Neural cell (in vitro differentiated cells): ENCODE measurements around the gene APBA2. TPM values are rescaled to one million over a fixed set of nuclear protein-coding genes. Genes with fewer than 3 reads are reported as not detected.
"Not testable (repeated sequence)": the region's sequence is repeated elsewhere in the genome, so short reads cannot be mapped to it uniquely, and the experiment has no call there.

Source experiments
- H2AFZ ChIP-seq: fragments of 200-600, 300-800 bp; sonication (generic), shearing (Covaris generic); 2 replicates; pipeline ENCODE4 v1.6.0; 2014; ENCODE audit warnings: low read depth, mild to moderate bottlenecking, antibody characterized with exemption, low read length, moderate library complexity
- H3F3A ChIP-seq: fragments of 200-600 bp; shearing (Covaris generic); 2 replicates; pipeline ENCODE4 v1.6.1; 2016; ENCODE audit warnings: mild to moderate bottlenecking, moderate library complexity, mixed read lengths, antibody characterized with exemption, low read length; ENCODE audit not compliant: insufficient read depth, poor library complexity, severe bottlenecking
- H3K27ac ChIP-seq: fragments of 200-600, 300-800 bp; sonication (generic), shearing (Covaris generic); 2 replicates; pipeline ENCODE4 v1.5.1; 2014; ENCODE audit warnings: mild to moderate bottlenecking, low read length, moderate library complexity
- H3K27me3 ChIP-seq: fragments of 300-800, 200-600 bp; sonication (generic), shearing (Covaris generic); 2 replicates; pipeline ENCODE4 v1.6.0; 2014; ENCODE audit warnings: mild to moderate bottlenecking, low read depth, low read length, moderate library complexity; ENCODE audit not compliant: insufficient read depth
- H3K36me3 ChIP-seq: fragments of 300-800, 200-600 bp; sonication (generic), shearing (Covaris generic); 2 replicates; pipeline ENCODE4 v1.5.1; 2014; ENCODE audit warnings: mild to moderate bottlenecking, antibody characterized with exemption, low read length, moderate library complexity; ENCODE audit not compliant: insufficient read depth
- H3K4me2 ChIP-seq: fragments of 300-800, 200-600 bp; sonication (generic), shearing (Covaris generic); 2 replicates; pipeline ENCODE4 v1.6.0; 2014; ENCODE audit warnings: mild to moderate bottlenecking, low read length
- H3K4me3 ChIP-seq: fragments of 300-800, 200-600 bp; sonication (generic), shearing (Covaris generic); 2 replicates; pipeline ENCODE4 v1.5.1; 2014; ENCODE audit warnings: mild to moderate bottlenecking, low read length, moderate library complexity
- H3K79me2 ChIP-seq: fragments of 200-600 bp; shearing (Covaris generic); replicated peaks from 2 replicates; pipeline ENCODE4 v1.6.0; 2014; ENCODE audit warnings: mild to moderate bottlenecking, low read length, moderate library complexity; ENCODE audit not compliant: insufficient read depth
- H3K9ac ChIP-seq: fragments of 300-800, 200-600 bp; sonication (generic), shearing (Covaris generic); 2 replicates; pipeline ENCODE4 v1.6.1; 2016; ENCODE audit warnings: mild to moderate bottlenecking, low read length, mixed read lengths
- H3K9me2 ChIP-seq: fragments of 200-600 bp; shearing (Covaris generic); 2 replicates; pipeline ENCODE4 v1.6.1; 2016; ENCODE audit warnings: mild to moderate bottlenecking, low read length, mixed read lengths; ENCODE audit not compliant: insufficient read depth
- H3K9me3 ChIP-seq: fragments of 200-600, 300-800 bp; sonication (generic), shearing (Covaris generic); 2 replicates; pipeline ENCODE4 v1.6.1; 2016; ENCODE audit warnings: mild to moderate bottlenecking, mixed run types, low read length, moderate library complexity, mixed read lengths
- H4K20me1 ChIP-seq: fragments of 200-600 bp; shearing (Covaris generic); 2 replicates; pipeline ENCODE4 v1.6.1; 2016; ENCODE audit warnings: mild to moderate bottlenecking, mixed run types; ENCODE audit not compliant: insufficient read depth
- EP300 ChIP-seq: fragments of 450-650 bp; conservative IDR thresholded peaks from 2 replicates; pipeline ENCODE4 v1.6.1; 2014; ENCODE audit warnings: antibody characterized with exemption, mild to moderate bottlenecking, moderate library complexity; ENCODE audit not compliant: poor library complexity, severe bottlenecking
- EZH2 ChIP-seq: fragments of 200-600, 300-800 bp; shearing (Covaris generic), sonication (generic); IDR thresholded peaks from 2 replicates; pipeline ENCODE4 v1.6.1; 2014; ENCODE audit warnings: antibody characterized with exemption, low read length, borderline replicate concordance, mild to moderate bottlenecking; ENCODE audit not compliant: insufficient read depth, poor library complexity, severe bottlenecking
- MXI1 ChIP-seq: fragments of 450-650 bp; conservative IDR thresholded peaks from 2 replicates; pipeline ENCODE4 v1.6.1; 2014; ENCODE audit warnings: antibody characterized with exemption, mild to moderate bottlenecking; ENCODE audit not compliant: poor library complexity, severe bottlenecking
- POLR2AphosphoS5 ChIP-seq: IDR thresholded peaks from 2 replicates; pipeline ENCODE4 v1.6.1; 2012
- RAD21 ChIP-seq: fragments of 450-650 bp; conservative IDR thresholded peaks from 2 replicates; pipeline ENCODE4 v1.6.1; 2014; ENCODE audit warnings: antibody characterized with exemption, mild to moderate bottlenecking, moderate library complexity
- SMC3 ChIP-seq: fragments of 450-650 bp; conservative IDR thresholded peaks from 2 replicates; pipeline ENCODE4 v1.6.1; 2014; ENCODE audit warnings: antibody characterized with exemption, mild to moderate bottlenecking, moderate library complexity; ENCODE audit not compliant: poor library complexity
- TAF1 ChIP-seq: IDR thresholded peaks from 2 replicates; pipeline ENCODE4 v1.6.1; 2012; ENCODE audit warnings: low read depth
- polyA minus RNA-seq: library from RNA; depleted of rRNA, polyadenylated mRNA; stranded (reverse); fragments of >200 nt; gene quantifications from 2 replicates; pipeline ENCODE4 v1.2.3, GENCODE V29; 2014
- polyA plus RNA-seq: library from polyadenylated mRNA; depleted of rRNA; stranded (reverse); fragments of >200 nt; gene quantifications from 2 replicates; pipeline ENCODE4 v1.2.3, GENCODE V29; 2014
- TF ChIP-seq, protein P1 (sequence below): fragments of 450-650 bp; IDR thresholded peaks from 2 replicates; pipeline ENCODE4 v1.5.1; 2014; ENCODE audit warnings: antibody characterized with exemption, mild to moderate bottlenecking, moderate library complexity; ENCODE audit not compliant: poor library complexity, severe bottlenecking
- TF ChIP-seq, protein P2 (sequence below): IDR thresholded peaks from 2 replicates; pipeline ENCODE4 v1.6.1; 2012; ENCODE audit warnings: borderline replicate concordance

Gene APBA2
- polyA plus RNA-seq = 134 and 159 TPM in 2 replicates
- polyA minus RNA-seq = 202 and 213 TPM in 2 replicates

DNA sequence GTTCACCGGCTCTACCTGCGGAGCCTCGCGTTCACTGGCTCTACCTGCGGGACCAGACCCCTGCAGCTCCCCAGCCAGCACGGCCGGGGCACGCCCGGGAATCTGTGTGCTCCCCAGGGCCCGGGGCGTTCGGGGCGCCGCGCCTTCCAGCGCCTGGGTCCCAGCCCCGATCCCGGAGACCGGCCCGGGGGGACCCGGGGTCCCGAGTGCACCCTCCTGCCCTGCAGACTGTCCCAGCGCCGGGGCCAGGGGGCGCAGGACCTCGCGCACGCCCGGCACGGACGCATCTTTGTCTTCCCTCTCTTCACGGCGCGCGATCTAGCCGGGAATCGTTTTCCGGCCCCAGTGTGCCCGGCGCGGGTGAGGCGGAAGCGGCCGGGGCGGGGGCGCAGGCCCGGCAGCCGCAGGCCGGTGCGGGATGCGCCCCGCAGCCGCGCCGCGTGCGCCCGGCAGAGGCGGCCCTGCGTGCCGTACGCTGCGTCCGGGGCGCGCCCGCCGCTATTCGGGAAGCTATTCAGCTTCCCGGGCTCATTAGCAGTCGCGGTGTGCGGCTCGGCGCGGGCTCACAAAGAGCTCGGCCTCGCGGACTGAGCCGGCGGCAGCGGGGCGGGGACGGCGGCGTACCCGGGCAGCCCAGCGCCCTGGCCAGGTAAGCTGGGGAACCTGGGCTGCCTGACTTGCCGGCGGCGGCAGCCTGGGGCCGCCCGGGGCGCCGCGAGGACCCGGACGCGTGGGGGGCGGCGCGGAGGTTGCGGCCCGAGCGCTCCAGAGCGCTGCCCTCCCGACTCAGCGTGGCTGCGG lies at the start of gene APBA2:
APBA2 (plus strand) TSS at position 345 of the 801 bp plus-strand sequence. CDS start 167,911 bp downstream, outside the sequence.
- TF ChIP-seq EP300 (no peak), SMC3 (peak; percentile 41), POLR2AphosphoS5 (peak; percentile 61), MXI1 (peak; percentile 69), EZH2 (no peak), RAD21 (peak; percentile 33), TAF1 (no peak)
- TF ChIP-seq, protein P1, sequence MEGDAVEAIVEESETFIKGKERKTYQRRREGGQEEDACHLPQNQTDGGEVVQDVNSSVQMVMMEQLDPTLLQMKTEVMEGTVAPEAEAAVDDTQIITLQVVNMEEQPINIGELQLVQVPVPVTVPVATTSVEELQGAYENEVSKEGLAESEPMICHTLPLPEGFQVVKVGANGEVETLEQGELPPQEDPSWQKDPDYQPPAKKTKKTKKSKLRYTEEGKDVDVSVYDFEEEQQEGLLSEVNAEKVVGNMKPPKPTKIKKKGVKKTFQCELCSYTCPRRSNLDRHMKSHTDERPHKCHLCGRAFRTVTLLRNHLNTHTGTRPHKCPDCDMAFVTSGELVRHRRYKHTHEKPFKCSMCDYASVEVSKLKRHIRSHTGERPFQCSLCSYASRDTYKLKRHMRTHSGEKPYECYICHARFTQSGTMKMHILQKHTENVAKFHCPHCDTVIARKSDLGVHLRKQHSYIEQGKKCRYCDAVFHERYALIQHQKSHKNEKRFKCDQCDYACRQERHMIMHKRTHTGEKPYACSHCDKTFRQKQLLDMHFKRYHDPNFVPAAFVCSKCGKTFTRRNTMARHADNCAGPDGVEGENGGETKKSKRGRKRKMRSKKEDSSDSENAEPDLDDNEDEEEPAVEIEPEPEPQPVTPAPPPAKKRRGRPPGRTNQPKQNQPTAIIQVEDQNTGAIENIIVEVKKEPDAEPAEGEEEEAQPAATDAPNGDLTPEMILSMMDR = no peak
- TF ChIP-seq, protein P2, sequence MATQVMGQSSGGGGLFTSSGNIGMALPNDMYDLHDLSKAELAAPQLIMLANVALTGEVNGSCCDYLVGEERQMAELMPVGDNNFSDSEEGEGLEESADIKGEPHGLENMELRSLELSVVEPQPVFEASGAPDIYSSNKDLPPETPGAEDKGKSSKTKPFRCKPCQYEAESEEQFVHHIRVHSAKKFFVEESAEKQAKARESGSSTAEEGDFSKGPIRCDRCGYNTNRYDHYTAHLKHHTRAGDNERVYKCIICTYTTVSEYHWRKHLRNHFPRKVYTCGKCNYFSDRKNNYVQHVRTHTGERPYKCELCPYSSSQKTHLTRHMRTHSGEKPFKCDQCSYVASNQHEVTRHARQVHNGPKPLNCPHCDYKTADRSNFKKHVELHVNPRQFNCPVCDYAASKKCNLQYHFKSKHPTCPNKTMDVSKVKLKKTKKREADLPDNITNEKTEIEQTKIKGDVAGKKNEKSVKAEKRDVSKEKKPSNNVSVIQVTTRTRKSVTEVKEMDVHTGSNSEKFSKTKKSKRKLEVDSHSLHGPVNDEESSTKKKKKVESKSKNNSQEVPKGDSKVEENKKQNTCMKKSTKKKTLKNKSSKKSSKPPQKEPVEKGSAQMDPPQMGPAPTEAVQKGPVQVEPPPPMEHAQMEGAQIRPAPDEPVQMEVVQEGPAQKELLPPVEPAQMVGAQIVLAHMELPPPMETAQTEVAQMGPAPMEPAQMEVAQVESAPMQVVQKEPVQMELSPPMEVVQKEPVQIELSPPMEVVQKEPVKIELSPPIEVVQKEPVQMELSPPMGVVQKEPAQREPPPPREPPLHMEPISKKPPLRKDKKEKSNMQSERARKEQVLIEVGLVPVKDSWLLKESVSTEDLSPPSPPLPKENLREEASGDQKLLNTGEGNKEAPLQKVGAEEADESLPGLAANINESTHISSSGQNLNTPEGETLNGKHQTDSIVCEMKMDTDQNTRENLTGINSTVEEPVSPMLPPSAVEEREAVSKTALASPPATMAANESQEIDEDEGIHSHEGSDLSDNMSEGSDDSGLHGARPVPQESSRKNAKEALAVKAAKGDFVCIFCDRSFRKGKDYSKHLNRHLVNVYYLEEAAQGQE = no peak
- H3K9me2 ChIP-seq = no peaks in the 10 kb centered on the region
- no peaks in the 10 kb centered on the region for H3F3A ChIP-seq
- H3K4me3 ChIP-seq = peak within 1 kb of the TSS; percentile 86
- H3K9ac ChIP-seq = peak within 1 kb of the TSS; percentile 87
- no peaks in the 10 kb centered on the region for H3K9me3 ChIP-seq
- peak within 1 kb of the TSS; percentile 61 for H3K27ac ChIP-seq
- H4K20me1 ChIP-seq = no peaks in the 10 kb centered on the region
- H3K27me3 ChIP-seq = no peaks in the 10 kb centered on the region
- H3K79me2 ChIP-seq = peaks cover 29% of the 10 kb centered on the region
- peak within 1 kb of the TSS; percentile 79 for H2AFZ ChIP-seq
- no peaks in the 10 kb centered on the region for H3K36me3 ChIP-seq
- H3K4me2 ChIP-seq = peak within 1 kb of the TSS; percentile 68

DNA sequence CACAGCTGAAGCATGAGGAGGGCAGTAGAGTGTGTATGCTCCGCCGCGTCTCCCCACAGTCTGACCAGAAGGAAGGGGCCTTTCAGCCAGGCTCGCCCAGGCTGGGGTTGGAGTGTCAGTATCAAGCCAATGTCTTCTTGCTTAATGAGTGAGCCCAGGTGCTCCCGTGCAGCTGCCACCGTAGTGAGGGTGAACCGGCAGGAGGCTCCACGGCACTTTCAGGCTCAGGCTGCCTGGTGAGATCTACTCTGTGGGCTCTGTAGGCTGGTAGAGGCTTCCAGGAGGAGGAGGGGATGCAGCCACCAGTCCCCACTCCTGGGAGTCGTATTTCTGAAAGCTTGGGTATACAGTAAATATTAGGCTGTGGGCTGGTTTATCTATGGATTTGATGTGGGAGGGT lies 45.5 kb upstream of the APBA2 start:
- not testable (repeated sequence) for H3K36me3 ChIP-seq, H3K9me2 ChIP-seq, H3K27me3 ChIP-seq, H2AFZ ChIP-seq, H3K4me2 ChIP-seq, H3K4me3 ChIP-seq, H3K27ac ChIP-seq, H3K9me3 ChIP-seq, H4K20me1 ChIP-seq, H3F3A ChIP-seq, H3K9ac ChIP-seq, H3K79me2 ChIP-seq

DNA sequence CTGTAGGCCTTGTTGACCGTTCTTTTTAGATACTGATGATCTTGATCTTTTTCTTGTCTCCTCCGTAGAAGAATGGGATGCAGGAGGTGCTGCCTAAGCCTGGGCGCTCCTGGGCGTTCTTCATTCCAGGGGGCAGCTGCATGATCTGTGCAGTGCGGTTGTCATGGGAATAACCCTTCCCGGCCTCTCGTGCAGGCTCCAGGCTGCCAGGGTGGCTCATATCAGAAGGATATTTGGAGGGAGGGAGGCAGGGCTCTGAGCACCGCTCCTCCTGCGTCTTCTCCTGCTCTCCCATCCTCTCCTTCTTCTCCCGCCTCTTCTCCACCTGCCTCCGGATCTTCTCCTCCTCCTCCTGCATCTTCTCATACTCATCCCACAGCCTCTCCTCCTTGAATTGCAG lies 43.6 kb upstream of the APBA2 start:
- H4K20me1 ChIP-seq, H3K9me3 ChIP-seq, H3K9ac ChIP-seq, H3K79me2 ChIP-seq, H3K9me2 ChIP-seq, H3K4me3 ChIP-seq, H2AFZ ChIP-seq, H3F3A ChIP-seq, H3K4me2 ChIP-seq, H3K27ac ChIP-seq, H3K27me3 ChIP-seq, H3K36me3 ChIP-seq: not testable (repeated sequence)

DNA sequence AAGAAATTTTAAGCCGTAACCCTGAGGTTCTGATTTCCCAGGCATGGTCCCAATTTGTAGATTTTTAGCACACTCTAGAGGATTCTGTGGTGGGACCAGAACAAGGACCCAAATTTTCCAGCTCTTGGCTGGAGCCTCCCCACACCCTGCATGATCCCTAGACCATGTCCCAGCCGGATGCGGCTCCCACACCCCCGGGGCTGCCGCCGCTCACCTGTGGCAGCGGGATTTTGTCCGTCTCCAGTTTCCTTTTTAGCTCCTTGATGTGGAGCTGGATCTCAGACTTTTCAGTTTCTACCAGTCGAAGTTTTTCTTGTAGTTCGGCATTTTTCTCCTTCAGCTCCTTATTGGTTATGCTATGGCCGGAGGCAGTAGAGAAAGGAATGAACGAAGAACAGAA lies 42.3 kb upstream of the APBA2 start:
- H3K9ac ChIP-seq, H3F3A ChIP-seq, H3K9me2 ChIP-seq, H3K9me3 ChIP-seq, H3K4me2 ChIP-seq, H2AFZ ChIP-seq, H3K79me2 ChIP-seq, H3K36me3 ChIP-seq, H4K20me1 ChIP-seq, H3K27me3 ChIP-seq, H3K27ac ChIP-seq, H3K4me3 ChIP-seq: not testable (repeated sequence)

DNA sequence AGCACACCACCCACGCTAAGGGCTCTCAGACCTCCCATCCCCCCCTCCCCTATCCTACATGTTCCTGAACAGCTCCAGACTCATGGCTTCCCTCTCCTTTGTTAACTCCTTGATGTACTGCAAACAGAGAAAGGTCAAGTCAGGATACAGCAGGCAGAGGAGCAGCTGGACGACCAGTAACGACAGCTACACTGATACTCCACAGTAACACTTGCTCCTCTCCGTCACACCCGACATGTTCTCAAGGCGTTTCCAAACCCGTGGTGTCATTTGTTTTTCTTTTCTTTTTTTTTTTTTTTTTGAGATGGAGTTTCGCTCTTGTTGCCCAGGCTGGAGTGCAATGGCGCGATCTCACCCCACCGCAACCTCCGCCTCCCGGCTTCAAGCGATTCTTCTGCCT lies 41.6 kb upstream of the APBA2 start:
- H3K4me3 ChIP-seq, H3K27ac ChIP-seq, H3F3A ChIP-seq: not testable (repeated sequence)

More for the DNA sequence above, 41.6 kb upstream of the APBA2 start:
- not testable (repeated sequence) for H3K9me2 ChIP-seq, H3K4me2 ChIP-seq, H3K9ac ChIP-seq, H3K36me3 ChIP-seq, H2AFZ ChIP-seq, H4K20me1 ChIP-seq, H3K9me3 ChIP-seq, H3K79me2 ChIP-seq, H3K27me3 ChIP-seq
